ENCODE data around the gene PYGO2.

PYGO2 gene

GRCh38 chr1:154959426-154959780 lies 2.2 kb downstream of the PYGO2 start:
- no peak for DNase-seq

- DNase-seq = no peak
Observed at GRCh38 chr1:154958681-154959425, 2.7 kb downstream of the PYGO2 start.

- DNase-seq = no peak
Observed at GRCh38 chr1:154958036-154958435, 3.5 kb downstream of the PYGO2 start.

GRCh38 chr1:154957091-154957657 lies 4.4 kb downstream of the PYGO2 start:
- DNase-seq = no peak

GRCh38 chr1:154956544-154956941 lies 5.0 kb downstream of the PYGO2 start:
- peak; percentile 42 for DNase-seq

- DNase-seq = peak; percentile 95
Observed at GRCh38 chr1:154955718-154956543, 5.7 kb downstream of the PYGO2 start, which contains the start of gene PBXIP1. Gene PBXIP1, minus strand, starts transcription at chr1:154956099. Its CDS starts 2,378 bp downstream, at chr1:154953721.

- DNase-seq = peak; percentile 99
Observed at GRCh38 chr1:154955039-154955717, 6.4 kb downstream of the PYGO2 start.

- peak; percentile 50 for DNase-seq
Observed at GRCh38 chr1:154954541-154954940, 7.0 kb downstream of the PYGO2 start.

GRCh38 chr1:154953611-154954038 lies 8.0 kb downstream of the PYGO2 start:
- DNase-seq = no peak

GRCh38 chr1:154952664-154953063 lies 8.9 kb downstream of the PYGO2 start:
- DNase-seq = no peak

GRCh38 chr1:154951901-154952657 lies 9.5 kb downstream of the PYGO2 start:
- no peak for DNase-seq

- no peak for DNase-seq
Observed at GRCh38 chr1:154948079-154948478, 13.5 kb downstream of the PYGO2 start.

- no peak for DNase-seq
Observed at GRCh38 chr1:154945962-154946850, 15.4 kb downstream of the PYGO2 start.

- no peak for DNase-seq
Observed at GRCh38 chr1:154945160-154945961, 16.2 kb downstream of the PYGO2 start.

GRCh38 chr1:154944401-154945159 lies 17.0 kb downstream of the PYGO2 start:
- no peak for DNase-seq

GRCh38 chr1:154943649-154944400 lies 17.8 kb downstream of the PYGO2 start:
- peak; percentile 59 for DNase-seq

- DNase-seq = peak; percentile 48
Observed at GRCh38 chr1:154941333-154942013, 20.1 kb downstream of the PYGO2 start.

GRCh38 chr1:154940651-154941194 lies 20.9 kb downstream of the PYGO2 start:
- no peak for DNase-seq
